ENCODE measurements around the gene SAXO1.
"Not testable (repeated sequence)": the region's sequence is repeated elsewhere in the genome, so short reads cannot be mapped to it uniquely, and the experiment has no call there.

Gene SAXO1

DNA sequence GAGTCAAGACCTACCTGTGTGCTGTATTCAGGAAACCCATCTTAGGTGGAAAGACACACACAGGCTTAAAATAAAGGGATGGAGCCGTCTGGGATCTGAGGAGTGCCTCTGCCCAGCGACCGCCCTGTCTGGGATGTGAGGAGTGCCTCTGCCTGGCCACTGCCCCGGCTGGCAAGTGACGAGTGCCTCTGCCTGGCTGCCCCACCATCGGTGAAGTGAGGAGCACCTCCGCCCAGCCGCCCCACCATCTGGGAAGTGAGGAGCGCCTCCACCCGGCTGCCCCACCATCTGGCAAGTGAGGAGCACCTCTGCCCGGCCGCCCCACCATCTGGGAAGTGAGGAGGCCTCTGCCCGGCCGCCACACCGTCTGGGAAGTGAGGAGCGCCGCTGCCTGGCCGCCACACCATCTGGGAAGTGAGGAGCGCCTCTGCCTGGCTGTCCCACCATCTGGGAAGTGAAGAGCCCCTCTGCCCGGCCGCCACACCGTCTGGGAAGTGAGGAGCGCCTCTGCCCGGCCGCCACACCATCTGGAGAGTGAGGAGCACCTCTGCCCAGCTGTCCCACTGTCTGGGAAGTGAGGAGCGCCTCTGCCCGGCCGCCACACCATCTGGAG is 33.7 kb downstream of the SAXO1 start:
- no peak for DNase-seq

DNA sequence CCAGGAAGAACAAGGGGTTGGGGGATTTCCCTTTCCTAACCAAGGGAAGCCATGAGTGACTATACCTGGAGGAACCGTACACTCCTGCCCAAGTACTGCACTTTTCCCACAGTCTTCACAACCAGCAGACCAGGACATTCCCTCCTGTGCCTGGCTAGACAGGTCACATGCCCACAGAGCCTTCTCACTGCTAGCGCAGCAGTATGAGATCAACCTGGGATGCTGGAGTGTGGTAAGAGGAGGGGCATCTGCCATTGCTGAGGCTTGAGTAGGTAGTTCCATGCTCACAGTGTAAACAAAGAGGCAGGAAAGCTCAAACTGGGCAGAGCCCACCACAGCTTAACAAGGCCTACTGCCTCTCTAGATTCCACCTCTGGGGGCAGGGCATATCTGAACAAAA is 35.9 kb downstream of the SAXO1 start:
- no peak for DNase-seq

DNA sequence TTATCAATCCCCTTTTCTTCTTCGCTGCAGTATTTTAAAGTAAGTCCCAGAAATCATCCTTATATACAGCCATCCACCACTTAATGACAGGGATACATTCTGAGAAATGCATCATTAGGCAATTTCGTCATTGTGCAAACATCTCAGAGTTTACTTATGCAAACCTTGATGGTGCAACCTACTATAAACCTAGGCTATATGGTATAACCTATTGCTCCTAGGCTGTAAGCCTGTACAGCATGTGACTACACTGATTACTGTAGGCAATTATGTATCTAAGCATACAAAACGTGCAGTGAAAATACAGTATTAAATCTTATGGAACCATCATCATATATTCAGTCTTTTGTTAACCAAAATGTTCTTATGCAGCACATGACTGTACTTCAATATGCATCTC is 36.8 kb downstream of the SAXO1 start:
- no peak for DNase-seq

DNA sequence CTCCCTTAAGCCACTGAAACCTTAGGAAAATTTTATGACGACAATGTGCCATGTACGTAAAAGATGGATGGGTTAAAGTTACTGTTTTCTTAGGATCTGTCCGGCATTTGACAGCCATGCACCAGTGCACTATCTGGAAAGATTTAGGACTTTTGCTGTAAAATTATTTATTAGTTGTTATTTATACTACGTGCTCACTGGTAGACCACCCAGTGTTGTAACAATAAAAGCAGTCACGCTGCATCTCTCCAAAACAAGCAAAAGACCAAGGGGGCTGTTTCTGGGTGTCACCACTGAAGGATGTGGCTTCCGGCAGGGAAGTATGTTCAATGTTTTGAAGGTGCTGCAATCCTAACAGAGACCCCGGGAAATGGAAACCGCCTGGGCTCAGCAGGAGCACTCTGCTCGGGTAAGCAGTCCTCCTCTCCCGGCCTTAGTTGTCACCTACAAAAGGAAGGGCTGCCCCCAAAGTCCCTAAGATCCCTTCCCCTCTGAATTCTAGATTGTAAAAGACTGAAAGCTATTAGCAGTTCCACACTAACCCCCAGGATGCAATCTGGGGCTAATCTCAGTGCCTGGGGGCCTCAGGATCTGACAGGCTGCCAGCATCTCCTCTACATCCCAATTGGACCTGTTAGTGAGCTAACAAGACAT is 38.6 kb downstream of the SAXO1 start:
- no peak for DNase-seq

DNA sequence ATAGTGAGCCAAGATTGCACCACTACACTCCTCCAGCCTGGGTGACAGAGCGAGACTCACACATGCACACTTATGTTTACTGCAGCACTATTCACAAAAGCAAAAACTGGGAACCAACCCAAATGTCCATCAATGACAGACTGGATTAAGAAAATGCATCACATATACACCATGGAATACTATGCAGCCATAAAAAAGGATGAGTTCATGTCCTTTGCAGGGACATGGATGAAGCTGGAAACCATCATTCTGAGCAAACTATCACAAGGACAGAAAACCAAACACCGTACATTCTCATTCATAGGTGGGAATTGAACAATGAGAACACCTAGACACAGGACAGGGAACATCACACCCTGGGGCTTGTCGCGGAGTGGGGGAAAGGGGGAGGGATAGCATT is 41.8 kb downstream of the SAXO1 start:
- DNase-seq = not testable (repeated sequence)

DNA sequence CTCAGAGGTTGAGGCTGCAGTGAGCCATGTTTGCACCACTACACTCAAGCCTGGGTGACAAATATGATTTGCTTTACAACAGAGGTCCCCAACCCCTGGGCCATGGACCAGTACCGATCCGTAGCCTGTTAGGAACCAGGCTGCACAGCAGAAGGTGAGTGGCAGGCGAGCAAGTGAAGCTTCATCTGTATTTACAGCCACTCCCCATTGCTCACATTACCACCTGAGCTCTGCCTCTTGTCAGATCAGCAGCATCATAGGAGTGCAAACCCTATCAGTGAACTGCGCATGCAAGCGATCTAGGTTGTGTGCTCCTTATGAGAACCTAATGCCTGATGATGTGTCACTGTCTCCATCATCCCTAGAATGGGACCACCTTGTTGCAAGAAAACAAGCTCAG is 42.5 kb downstream of the SAXO1 start:
- no peak for DNase-seq

DNA sequence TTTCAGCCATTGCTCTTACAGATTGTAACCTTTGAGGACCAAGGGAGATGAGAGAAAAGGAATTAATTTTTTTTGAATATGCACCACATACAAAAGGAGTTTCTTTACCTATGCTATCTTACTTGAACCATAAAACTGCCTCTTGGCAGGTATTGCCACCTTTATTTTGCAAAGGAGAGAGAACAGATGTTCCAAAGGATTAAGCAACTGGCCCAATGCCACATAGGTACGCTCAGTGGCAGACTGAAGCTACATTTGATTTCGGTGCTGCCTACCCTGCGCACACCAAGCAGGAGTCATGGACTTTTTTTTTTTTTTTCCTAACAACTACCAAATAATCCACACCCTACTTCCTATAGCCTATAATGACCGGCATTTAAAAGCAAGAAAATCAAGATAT is 43.1 kb downstream of the SAXO1 start:
- DNase-seq = peak; percentile 36

DNA sequence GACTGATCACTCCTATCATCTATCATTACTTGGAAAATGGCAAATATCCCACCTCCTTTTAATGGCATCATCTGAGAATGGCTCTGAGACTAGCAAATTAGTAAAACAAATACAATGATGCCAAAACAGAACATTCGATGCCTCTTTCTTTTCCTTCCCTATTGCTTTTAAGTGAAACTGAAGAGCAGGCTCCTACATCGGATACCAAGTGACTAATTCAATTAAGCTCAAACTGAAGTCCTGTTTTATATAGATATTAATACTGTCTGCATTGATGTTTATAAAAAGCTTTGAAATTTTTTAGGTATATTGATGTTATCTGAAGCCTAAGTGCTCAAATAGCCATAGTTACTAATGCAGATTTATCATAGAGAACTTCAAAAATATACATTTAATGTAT is 43.9 kb downstream of the SAXO1 start:
- DNase-seq = no peak

DNA sequence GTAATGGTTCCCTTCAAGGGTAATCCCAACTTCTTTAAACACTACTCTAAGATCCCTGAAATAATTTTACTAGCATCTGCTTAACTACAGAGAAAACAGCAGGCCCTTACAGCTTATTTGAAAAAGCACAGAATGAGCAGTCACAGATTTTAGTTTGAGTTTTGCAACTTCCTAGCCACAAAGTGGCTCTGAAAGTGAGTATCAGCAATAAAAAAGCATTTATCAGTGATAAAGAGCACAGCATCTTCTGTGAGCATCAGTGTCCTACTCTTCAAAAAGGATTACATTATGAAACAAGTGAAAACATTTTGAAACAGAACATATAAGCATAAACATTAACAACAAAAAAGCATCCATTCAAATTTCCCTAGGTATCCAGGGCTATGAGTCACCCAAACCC is 45.0 kb downstream of the SAXO1 start:
- DNase-seq = no peak

DNA sequence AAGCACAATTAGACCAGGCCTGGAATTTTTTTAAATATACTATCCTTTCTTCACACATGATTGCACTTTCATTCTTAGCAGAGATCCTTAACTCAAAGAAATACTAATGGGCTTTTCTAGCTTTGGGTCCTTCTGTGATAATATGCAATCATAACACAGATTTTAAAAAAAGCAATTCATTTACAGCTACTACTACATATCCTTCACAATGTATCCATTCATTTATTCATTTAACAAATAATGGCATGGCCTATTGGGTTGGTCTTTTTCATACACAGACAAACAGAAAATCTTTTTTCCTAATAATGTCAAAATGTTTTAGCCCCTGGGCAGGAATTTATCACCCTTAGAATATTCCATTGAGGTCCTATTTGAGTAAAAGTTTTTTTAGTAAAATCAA is 47.0 kb downstream of the SAXO1 start:
- DNase-seq = no peak

DNA sequence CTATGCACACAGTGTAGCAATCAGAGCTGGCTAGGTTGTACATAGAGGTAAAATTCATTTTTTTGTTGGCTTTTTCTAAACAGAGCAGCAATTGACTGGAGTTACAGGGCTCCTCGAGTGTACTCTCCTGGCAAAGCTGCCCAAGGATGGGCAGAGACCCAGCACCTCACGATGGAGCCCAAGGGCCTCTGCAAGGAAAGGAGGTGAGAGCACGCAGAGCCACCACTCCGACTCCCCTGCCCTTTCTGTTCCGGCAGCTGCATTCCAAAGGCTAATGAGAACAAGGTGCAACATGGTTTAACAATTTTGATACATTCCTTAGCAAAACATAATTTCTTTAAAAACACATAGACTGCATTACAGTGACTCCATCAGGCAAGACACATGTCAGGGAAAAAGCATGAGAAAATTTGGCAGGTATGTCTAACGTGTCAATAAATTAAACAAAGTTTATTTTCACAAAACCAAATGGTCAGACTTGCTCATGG is 47.5 kb downstream of the SAXO1 start:
- DNase-seq = no peak

DNA sequence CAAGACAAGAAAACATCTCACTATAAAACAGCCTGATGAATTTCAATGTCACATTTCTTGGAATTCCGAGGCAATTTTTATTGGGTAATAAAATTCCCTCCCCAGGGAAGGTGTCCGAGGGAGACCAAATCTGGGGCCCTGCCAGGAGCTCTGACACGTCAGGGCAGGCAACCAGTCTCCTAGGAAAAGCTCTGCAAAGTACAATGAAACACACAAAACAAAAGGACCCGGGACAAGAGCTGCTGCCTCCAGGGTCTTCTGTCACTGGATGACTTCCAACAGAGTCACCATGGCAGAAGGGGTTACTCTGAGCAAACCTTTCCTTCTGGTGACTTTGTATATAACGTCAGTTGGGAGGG is 50.8 kb downstream of the SAXO1 start:
- peak; percentile 21 for DNase-seq

DNA sequence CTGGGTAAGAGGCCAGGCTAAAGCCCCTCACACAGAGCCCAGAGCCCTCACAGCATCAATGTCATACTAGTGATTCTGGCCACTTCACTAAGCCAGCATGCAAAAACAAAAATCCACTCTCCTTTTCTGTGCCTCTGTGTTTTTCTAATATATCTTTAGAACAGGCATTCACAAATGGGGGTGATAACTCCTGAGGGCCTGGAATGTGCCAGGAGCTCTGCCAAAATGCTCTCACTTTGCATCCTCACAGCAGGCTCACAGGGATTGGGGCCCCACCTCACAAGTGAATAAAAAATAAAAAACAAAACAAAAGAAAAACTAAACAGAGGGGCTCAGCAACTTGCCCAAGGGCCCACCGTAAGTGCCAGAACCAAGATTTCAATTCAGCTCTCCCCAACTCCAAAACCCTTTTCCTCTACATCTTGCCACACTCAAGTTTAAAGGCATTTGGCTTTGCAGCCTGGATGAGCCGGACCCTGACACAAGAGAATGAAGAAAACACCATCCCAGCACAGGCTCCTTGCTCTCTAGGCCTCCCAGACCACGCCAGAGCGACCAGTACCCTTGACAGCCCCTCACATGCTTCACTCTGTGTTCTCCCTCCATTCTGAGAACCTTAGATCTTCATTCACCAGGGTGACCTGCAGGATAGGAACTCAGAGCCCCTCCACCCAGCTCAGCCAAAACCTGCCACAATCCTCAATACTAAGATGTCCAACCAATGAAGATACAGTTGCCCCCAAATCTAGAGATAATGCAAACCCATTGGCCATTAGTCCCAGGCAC is 51.3 kb downstream of the SAXO1 start:
- no peak for DNase-seq

DNA sequence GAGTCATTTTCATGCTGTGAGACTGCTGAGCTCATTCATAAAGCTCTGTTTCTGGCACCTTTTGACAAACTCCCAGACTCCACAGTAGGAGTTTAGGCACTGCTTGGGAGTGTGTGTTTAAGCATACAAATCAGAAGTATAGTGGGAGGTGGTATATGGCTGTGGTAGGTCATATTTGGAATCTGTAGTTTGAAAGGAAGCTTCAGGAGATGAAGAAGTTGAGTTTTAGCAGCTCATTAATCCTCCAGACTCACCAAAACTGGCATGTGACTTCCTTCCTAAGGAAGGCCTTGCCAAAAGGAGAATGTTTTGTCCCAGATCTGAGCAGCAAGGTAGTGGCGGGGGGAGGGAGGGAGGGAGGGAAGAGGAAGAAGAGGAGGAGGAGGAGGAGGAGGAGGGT is 52.8 kb downstream of the SAXO1 start:
- no peak for DNase-seq

DNA sequence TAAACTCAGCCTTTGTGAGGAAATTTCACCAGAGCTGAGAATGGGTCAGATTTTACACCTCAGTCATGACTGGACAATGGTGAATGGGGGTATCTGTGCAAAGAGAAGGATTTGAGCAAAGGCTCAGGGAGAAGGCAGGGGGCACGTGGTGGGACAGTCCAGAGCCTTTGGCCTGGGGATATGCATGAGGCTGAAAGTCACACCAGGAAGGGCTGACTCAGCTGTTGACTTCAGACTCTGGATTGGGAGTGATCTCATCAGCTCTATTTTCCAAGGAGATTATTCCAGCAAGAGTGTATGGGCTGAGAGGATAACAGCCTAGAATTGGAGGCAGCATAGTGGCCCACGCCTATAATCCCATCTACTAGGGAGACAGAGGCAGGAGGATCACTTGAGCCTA is 53.6 kb downstream of the SAXO1 start:
- DNase-seq = no peak

DNA sequence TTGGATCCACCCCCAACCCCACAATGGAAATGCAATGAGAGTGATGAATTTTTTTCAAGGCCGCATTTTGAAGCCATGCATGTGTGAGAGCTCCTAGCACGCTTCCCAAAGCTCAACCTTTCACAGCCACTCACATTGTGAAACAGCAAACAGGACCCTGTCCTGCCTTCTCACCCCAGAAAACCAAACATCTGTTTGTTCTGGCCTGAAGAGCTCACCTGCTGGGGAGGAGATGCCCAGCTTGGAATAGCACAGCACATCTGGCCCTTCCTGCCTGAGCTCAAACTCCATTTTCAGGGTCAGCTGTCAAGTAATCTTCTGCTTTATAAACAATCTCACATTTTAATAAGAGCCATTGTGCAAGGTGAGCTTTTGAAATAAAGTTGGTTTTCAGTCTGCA is 54.8 kb downstream of the SAXO1 start:
- DNase-seq = no peak

DNA sequence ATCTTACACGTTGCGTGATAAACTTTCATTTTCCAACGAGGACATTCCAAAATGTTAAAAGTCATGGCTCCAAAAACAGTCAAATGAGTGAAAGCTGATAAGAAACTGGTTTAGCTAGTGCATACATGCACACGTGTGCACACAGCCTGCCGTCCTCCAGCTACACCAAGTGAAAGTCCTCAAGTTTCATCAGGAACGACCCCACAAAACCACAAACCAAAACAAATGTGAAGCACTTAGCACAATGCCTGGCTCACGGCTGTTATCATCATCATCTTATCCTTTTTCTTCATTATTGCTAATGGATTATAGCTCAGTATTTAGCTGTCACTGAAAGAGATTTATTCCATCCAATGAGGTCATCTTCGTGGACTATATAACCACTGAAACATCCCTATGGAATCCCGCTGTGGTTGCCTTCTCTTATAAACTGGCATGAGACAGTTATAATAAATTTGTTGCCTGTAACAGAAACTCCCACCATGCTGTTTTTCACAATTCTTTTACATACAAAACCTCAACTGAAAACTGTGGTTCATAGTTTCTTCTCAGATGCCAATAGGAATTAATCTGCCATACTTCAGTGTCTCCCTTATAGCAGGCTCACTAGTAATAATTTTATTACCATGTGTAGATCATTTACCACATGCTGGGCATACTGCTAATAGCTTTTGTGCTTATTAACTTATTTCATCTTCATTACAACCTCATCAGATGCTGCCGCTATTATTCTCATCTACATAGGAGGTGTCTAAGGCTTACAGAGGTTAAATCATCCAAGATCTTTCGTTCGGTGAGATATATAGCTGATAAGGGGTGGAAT is 56.1 kb downstream of the SAXO1 start:
- DNase-seq = peak; percentile 44

DNA sequence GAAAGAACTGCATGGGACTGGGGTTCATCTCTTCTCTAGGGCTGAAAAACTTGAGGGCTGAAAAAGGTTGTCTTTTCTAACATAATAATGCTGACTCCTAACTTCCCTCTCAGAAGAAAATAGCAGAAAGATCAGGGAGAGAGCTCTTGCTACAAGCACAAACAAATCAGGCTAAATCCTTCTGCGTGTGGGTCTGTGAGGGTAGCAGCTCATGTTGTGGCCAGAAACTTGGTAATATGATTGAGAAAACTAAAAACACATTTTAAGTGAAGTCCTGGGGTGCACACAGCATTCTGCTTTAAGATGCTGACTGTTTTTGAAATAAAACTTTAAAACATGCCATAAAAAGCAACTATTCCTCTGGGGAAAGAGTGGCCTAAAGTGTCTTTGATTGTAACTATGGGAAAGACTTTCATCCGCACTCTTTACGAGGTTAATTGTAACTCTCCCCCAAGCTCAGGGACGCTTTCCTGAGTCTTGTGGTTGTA is 56.7 kb downstream of the SAXO1 start:
- DNase-seq = no peak

DNA sequence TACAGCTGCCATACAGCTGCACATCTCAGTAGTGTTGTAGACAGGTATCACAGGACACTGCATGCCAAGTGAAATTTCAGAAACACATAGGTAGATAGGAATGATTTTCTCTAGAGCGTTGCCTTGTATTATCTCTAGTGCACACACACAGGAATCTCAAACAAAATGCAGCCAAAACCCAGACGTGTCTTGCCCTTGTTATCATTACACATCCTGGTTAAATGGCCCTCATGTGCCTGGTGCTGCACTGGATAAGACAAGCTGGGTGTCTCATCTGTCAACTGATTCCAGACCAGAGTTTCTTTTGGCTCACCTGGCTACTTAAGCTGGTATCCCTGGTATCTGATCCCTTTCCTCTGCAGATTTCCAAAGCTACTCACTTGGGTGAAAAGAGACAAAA is 59.7 kb downstream of the SAXO1 start:
- no peak for DNase-seq

DNA sequence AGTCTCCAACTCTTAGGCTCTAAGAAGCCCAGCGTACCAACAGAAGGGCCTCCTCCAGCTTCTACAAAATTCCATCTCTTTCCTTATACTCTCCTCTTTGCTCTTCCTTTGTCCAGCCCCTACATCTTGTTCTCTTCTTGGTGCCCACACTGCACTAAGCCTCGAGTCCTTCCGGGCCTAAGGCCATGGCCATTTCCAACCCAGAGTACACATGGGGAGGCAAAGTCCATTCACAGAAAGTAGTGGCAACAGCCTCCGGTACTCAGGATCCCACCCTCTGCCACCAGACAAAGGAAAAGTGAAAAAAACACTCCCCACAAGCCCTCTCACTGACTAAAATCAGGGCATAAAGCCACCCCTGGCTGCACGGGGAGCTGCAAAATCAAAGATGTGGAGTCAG is 60.3 kb downstream of the SAXO1 start:
- no peak for DNase-seq

DNA sequence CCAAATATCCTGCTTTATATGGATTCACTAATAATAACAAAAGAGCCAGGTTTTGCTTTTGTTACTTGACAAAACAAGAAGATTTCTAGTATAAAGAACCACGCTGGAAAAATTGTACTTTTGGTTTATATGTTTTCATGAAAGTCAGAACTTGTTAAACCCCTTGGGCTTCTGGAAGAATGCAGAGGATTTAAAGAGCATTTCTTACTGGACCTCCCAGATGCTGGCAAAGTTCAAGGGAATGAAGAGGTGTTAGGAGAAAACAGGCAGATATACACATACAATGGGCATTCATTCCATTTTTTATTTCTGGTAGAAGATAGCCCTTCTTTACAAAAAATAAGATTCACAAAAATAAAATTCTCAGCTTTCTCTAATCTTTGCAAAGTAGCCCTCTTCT is 61.1 kb downstream of the SAXO1 start:
- no peak for DNase-seq

DNA sequence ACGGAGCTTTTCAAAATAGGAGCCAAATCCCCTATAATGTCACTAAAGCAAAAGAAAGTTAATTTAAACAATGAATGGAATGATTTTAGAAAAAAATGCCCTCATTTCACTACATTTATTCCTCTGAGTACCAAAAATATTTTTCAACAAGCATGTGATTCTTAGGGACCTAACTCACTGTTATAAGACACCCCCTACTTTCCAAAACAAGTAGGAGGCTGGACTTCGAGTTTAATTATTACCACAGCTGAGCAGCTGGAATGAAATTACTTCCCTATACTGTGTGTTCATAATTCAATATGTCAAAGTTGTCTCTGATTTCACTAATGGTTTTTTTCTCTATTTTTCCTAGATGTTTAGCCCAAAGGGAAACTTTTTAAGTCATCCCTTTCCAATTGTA is 61.6 kb downstream of the SAXO1 start:
- DNase-seq = no peak

DNA sequence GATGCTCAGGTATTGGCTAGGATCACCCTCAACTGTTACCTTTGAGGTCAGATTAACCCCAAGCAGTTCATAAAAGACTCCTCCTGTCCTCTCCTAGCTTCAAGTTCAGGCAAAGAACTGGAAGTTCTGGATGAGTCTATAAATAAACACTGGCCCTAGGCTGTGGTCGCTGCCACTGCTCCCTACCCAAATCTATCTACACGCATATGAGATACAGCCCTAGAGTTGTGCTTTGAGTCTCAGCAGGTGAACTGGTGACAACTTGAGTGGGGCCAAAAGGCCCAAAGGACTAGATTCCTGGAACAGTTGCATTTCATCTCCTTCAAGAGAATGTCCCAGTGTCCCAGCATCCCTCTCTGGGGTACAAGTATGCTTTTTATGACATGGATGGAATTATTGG is 62.6 kb downstream of the SAXO1 start:
- DNase-seq = no peak

Measured in DMS79 treated with DMSO at 0.1 percent for 48 hours (cell line).